Fibroblast of lung (primary cell): ENCODE results near the gene RIPK3.

Source experiments
- CTCF ChIP-seq, 2 donors: IDR thresholded peaks in 1 of 2; conservative IDR thresholded peaks in 1 of 2; 1 replicate in 1 of 2; 2 replicates in 1 of 2; pipeline ENCODE4 v1.5.1; 2011 to 2012; ENCODE audit warnings: low read length in 2 of 2, control low read depth in 1 of 2, inconsistent platforms in 1 of 2, low read depth in 1 of 2, mild to moderate bottlenecking in 1 of 2
- EZH2 ChIP-seq: IDR thresholded peaks from 2 replicates; pipeline ENCODE4 v1.5.1; 2012; ENCODE audit warnings: low read length, control low read depth, mild to moderate bottlenecking; ENCODE audit errors: missing control alignments

- TF ChIP-seq CTCF (conservative IDR thresholded peaks at IDR 0.05 in 1 of 2, IDR thresholded peaks at IDR 0.05 in 1 of 2; ENCODE audit: low read depth in 1 of 2, low read length in 2 of 2) (no peak), EZH2 (no peak)
These were observed 27.1 kb upstream of the RIPK3 start for GRCh38 chr14:24366721-24367513.
